DMS153 treated with DMSO at 0.1 percent for 48 hours (cell line): Measurements from ENCODE around the gene LHFPL6.

Source experiments
- DNase-seq: peaks from one replicate; lab custom pipeline; 2025; ENCODE audit not compliant: unreplicated experiment; lab: John Stamatoyannopoulos, UW

LHFPL6 gene

DNA sequence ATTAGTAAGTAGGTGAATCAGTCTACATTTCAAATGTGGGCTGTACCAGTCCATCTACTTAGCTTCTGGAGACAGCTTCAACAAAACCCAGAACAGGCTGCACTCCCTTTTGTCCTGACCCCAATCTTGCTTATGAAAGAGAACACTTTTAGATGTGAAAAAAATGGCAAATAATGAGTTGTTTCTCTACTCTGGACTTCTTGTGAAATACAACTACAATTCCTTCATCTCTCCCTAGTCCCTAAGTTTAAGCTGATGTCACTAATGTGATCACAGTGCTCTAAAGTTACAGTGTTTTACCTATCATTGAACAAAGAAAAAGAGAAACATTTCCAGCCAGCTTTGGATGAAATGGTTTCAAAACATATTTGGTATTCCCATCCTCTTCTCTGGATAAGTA, 183.9 kb downstream of the LHFPL6 start:
- no peak for DNase-seq

- DNase-seq: no peak
Measured at GRCh38 chr13:39418424-39418823, 184.6 kb downstream of the LHFPL6 start.

DNA sequence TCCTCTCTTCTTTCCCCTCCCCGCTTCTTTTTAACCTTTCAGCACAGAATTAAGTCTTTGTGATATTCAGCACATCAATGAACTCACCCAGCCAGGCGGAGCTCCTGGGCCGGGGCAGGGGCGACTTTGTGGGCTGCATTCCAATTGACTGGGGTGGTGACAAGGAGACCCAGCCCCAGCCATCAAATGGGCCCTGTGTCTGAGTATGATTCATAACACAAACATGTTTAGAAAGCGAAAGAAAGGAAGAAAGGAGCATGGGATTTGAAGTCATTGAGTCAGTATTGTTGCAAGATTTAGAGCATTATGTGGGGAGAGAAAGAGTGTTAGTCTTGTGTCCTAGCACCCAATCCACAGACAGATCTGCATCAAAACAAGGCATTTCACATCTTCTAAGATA, 185.3 kb downstream of the LHFPL6 start:
- no peak for DNase-seq

DNA sequence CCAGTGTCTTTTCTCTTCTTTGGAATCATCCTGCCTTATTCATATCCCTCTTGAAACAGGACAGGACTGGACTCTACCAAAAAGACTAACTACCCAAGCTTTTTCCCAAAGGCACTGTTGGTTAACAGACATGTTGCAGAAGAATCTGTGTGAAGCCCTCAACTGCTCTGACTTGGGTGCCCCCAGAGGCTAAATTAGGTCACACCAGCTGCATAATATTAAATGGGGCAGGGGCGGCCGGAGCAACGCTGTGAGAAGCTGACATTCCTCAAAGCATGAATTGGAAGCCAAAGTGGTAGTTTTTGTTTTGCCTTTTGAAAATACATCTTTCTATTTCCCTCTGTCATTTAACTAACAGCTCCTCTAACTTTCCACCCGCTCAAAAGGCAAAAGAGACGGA, 185.9 kb downstream of the LHFPL6 start:
- no peak for DNase-seq

DNA sequence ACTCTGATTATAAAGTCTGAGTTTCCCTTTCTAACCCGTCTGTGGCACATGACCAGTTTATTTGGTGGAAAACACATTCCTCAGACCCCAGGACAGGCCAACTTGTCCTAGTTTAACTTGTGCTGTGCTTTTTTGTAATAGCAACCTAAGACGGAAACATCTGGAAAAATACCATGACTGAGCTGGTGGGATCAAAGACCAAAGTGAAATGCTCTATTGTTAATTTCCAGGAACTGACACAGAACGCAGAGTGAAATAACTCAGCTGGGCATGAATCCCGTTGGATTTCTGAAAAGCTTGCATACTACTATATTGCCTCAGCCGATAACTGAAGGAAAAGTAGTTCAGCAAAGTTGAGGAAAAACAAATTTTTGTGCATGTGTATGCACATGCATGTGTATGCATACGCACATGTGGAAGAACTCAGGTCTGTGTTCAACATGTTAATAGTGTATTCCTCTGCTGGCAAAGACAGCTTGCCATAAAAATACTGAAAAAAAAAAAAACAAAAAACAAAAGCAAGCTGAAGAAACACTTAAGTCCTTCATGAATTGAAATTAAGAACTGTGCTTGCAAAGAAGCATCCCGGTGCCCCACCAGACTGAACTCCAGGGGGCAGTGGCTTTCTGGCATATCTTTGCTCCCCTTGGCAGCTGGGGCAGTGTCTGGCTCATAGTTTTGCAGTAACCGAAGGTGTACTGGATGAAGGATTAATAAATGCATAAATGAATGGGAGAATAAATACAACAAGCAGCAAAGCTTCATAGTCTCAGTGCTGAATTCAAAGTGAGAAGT, 187.8 kb downstream of the LHFPL6 start:
- DNase-seq: no peak

DNA sequence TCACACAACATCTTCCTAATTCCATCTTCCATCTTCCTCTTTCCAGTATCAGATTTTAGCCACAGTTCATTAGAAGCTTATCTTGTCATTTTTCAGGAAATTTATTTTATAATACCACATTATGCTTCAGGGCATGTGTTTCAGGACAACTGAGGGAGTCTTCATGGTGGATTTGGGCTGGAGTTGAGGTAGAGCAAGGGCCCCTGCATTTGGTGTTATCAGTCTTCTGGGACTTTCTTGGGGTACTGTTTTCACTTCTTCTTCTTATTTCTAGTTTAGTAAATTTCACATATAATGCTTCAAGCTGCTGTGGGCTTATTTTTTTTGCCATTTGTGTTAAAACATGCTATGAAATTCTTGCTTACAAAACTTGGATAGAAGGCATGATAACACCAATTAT, 188.7 kb downstream of the LHFPL6 start:
- DNase-seq: no peak

DNA sequence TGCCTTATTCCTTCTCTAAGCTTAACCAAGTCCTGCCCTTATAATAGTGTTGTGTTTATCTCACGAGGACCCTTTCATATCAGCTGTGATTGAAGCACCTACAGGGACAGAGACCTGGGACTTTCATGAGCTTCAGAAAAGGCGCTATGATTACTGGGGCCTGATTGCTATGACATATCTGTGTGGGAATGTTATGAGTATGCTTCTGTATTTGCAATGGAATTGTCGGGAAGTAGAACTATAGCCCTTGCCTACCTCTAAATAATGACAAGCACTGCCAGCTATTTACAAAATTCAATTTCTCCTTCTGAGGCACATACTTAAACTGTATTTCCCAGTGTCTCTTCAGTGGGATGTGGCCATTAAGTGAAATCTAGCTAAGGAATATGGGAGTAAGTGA, 191.5 kb downstream of the LHFPL6 start:
- DNase-seq: no peak

DNA sequence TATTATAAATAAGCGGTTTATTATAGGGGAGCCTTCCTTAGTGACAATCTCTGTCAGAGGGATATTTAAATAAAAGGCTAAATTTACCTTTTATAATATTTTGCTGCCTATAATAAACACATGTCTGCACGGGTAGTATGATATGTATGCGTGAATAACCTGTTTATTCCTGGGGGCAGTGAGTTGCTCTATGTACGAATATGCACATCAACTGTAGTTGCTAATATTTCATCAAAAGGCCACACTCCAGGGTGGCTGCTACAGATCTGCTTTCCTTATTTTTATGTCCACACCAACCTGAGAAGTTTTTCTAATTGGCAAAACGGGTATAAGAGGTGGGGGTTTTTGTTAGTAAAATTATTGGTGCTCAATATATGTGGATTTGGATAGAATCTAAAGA, 192.0 kb downstream of the LHFPL6 start:
- no peak for DNase-seq

GRCh38 chr13:39410096-39410901, 192.7 kb downstream of the LHFPL6 start:
- DNase-seq: no peak

GRCh38 chr13:39408512-39408911, 194.5 kb downstream of the LHFPL6 start:
- DNase-seq: no peak

DNA sequence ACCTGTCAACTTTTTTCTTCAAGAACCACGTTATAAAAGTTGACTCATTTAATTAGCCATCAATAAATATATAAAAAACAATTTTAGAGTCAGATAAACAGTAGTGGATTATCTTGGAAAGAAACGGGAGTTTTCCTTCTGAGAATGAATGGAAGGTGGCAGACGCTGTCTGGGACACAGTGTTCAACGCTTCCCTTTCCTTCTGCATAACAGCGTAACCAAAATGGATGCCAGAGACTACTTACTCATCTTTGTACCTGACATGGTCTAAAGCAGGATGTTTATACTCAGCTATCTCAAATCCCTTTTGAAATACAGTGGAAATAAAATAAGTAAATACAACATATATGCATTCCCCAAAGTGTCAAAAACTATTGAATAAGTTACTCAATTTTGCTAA, 195.2 kb downstream of the LHFPL6 start:
- no peak for DNase-seq

DNA sequence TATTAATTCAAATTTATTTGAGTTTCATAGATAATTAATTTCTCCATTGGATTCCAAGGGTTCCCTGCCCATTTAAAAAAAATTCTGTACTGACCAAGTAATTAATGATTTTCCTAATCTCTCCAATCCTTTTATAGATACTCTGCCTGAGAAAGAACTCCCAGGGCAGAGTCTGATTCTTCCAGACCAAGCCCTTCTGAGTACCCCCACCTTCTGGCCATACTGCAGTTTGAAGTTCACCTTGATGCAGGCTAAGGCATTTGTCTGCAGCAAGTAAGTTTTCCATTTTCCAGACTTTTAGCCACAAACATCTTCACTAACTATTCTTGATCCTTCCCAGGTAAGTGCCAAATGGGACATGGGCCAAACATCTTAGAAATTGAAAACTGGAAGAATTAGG, 195.9 kb downstream of the LHFPL6 start:
- no peak for DNase-seq

- DNase-seq: no peak
Measured at GRCh38 chr13:39406688-39407087, 196.3 kb downstream of the LHFPL6 start.

GRCh38 chr13:39405596-39406205, 197.3 kb downstream of the LHFPL6 start:
- DNase-seq: no peak

DNA sequence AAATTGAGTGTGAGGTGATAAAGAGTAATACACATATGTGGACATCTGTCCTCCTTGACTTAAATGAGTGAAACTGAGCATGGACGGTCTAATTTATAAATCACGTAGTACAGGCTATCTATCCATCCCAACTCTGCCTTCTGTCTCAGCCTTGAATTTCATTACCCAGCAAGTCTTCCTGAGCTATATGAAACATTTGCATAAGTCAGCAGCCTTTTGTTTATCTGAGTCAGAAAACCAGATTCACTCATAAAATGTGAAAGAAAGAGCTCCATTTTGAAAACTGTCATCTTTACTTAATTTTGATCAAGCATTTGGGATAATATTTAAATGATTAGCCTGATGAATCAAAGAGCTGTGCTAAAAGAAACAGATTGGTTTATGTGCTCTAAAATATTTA, 197.9 kb downstream of the LHFPL6 start:
- DNase-seq: no peak

- DNase-seq: no peak
Measured at GRCh38 chr13:39403106-39403505, 199.9 kb downstream of the LHFPL6 start.

DNA sequence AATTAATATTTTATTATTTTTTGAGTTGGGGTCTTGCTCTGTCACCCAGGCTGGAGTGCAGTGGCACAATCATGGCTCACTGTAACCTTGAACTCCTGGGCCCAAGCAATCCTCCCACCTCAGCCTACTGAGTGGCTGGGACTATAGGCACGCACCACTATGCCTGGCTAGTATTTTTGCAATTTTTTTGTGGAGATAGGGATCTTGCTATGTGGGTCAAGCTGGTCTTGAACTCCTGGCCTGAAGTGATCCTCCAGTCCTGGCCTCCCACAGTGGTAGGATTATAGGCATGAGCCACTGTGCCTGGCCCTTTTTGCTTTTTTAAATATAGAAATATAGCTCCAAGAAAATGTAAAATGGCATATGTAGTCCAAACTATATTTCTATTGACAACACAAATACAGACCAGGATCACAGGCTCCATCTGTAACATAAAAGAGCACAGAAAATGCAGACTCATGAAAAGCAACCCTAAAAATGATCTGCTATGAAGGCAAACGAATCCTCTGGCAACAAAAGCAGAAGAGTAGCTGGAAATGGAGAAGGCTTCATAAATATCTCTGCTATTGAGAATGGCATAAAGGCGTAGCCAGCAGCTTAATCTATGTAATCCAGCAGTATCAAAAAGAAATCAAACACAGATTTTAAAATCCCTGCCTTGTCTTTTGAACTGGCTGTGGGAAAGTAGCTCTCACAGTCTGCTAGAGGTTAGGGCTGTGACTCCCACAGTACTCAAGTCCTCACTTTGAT, 200.6 kb downstream of the LHFPL6 start:
- no peak for DNase-seq

DNA sequence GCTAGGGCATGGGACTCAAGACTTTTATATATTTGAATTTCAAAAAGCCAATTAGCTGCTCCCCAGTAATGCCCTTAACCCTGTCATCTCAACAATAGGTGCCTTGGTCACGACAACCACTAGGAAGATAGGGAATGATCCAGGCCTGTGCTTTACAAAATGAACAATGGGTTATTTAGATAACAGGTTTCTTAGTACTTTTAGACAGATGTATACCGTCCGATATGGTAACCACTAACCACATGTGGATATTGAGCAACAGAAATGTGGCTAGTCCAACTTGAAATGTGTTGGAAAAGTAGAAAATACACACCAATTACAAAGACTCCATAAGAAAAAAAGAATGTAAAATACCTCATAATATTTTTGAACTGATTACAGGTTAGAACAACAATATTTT, 201.2 kb downstream of the LHFPL6 start:
- no peak for DNase-seq

GRCh38 chr13:39401046-39401705, 201.8 kb downstream of the LHFPL6 start:
- DNase-seq: no peak

- no peak for DNase-seq
Measured at GRCh38 chr13:39399102-39399501, 203.9 kb downstream of the LHFPL6 start.

GRCh38 chr13:39397896-39398265, 205.1 kb downstream of the LHFPL6 start:
- no peak for DNase-seq
